ENCODE measurements around the gene MNX1. TPM values are rescaled to one million over a fixed set of nuclear protein-coding genes. Genes with fewer than 3 reads are reported as not detected.

MNX1 gene
- total and polyA plus RNA-seq, 4 donors: 0.08 TPM; not detected in 3

GRCh38 chr7:157035302-157035701 lies 24.8 kb upstream of the MNX1 start:
- H3K9me3 ChIP-seq (ENCODE audit: control insufficient read depth in 4 of 4, low read length in 3 of 4): peaks cover 0 to 7% (median 0%) of the 10 kb centered on the region in 4 donors
- peaks cover 0 to 3% (median 1%) of the 10 kb centered on the region in 4 donors for H3K27me3 ChIP-seq (ENCODE audit: control insufficient read depth in 4 of 4, insufficient read depth in 4 of 4, low read length in 3 of 4)
- no peak for DNase-seq (ENCODE audit: low spot score)
- no peak overlapping the region for H3K9ac ChIP-seq (ENCODE audit: low read depth in 1 of 2, low read length in 2 of 2)
- no peak overlapping the region for H3K4me3 ChIP-seq (ENCODE audit: low read depth in 1 of 3, low read length in 3 of 3)
- no peak overlapping the region for H3K27ac ChIP-seq (ENCODE audit: low read depth in 1 of 2, low read length in 2 of 2)
- WGBS: 93% methylated on average over 8 of the region's 8 CpGs
- no peaks in the 10 kb centered on the region for H3K36me3 ChIP-seq (ENCODE audit: control insufficient read depth in 4 of 4, insufficient read depth in 3 of 4, low read depth in 1 of 4, low read length in 3 of 4)
- TF ChIP-seq EGR1 (IDR thresholded peaks at IDR 0.05; ENCODE audit: low read depth in 2 of 2) (no peak), RXRA (IDR thresholded peaks at IDR 0.05) (no peak), GABPA (IDR thresholded peaks at IDR 0.05 in 1 of 2, conservative IDR thresholded peaks at IDR 0.05 in 1 of 2) (no peak), YY1 (IDR thresholded peaks at IDR 0.05) (no peak), SP1 (IDR thresholded peaks at IDR 0.05) (no peak), ZBTB33 (IDR thresholded peaks at IDR 0.05) (no peak), FOXA2 (IDR thresholded peaks at IDR 0.05) (no peak), FOXA1 (IDR thresholded peaks at IDR 0.05) (no peak), NR2F2 (IDR thresholded peaks at IDR 0.05) (no peak), REST (IDR thresholded peaks at IDR 0.05) (no peak), HNF4A (conservative IDR thresholded peaks at IDR 0.05) (no peak)
- TF ChIP-seq, protein P1, sequence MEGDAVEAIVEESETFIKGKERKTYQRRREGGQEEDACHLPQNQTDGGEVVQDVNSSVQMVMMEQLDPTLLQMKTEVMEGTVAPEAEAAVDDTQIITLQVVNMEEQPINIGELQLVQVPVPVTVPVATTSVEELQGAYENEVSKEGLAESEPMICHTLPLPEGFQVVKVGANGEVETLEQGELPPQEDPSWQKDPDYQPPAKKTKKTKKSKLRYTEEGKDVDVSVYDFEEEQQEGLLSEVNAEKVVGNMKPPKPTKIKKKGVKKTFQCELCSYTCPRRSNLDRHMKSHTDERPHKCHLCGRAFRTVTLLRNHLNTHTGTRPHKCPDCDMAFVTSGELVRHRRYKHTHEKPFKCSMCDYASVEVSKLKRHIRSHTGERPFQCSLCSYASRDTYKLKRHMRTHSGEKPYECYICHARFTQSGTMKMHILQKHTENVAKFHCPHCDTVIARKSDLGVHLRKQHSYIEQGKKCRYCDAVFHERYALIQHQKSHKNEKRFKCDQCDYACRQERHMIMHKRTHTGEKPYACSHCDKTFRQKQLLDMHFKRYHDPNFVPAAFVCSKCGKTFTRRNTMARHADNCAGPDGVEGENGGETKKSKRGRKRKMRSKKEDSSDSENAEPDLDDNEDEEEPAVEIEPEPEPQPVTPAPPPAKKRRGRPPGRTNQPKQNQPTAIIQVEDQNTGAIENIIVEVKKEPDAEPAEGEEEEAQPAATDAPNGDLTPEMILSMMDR (IDR thresholded peaks at IDR 0.05; ENCODE audit: low read depth, low read length, missing input control): no peak
- no peaks in the 10 kb centered on the region for H3K4me1 ChIP-seq (ENCODE audit: control insufficient read depth in 4 of 4, insufficient read depth in 4 of 4, low read length in 3 of 4)

GRCh38 chr7:157033483-157034473 lies 23.3 kb upstream of the MNX1 start:
- Histone ChIP-seq H3K27ac (ENCODE audit: low read depth in 1 of 2, low read length in 2 of 2) (no peak overlapping the region), H3K27me3 (ENCODE audit: control insufficient read depth in 4 of 4, insufficient read depth in 4 of 4, low read length in 3 of 4) (peaks cover 0 to 4% (median 3%) of the 10 kb centered on the region in 4 donors), H3K4me3 (ENCODE audit: low read depth in 1 of 3, low read length in 3 of 3) (no peak overlapping the region), H3K9me3 (ENCODE audit: control insufficient read depth in 4 of 4, low read length in 3 of 4) (peaks cover 0 to 7% (median 0%) of the 10 kb centered on the region in 4 donors), H3K9ac (ENCODE audit: low read depth in 1 of 2, low read length in 2 of 2) (no peak overlapping the region), H3K36me3 (ENCODE audit: control insufficient read depth in 4 of 4, insufficient read depth in 3 of 4, low read depth in 1 of 4, low read length in 3 of 4) (no peaks in the 10 kb centered on the region), H3K4me1 (ENCODE audit: control insufficient read depth in 4 of 4, insufficient read depth in 4 of 4, low read length in 3 of 4) (no peaks in the 10 kb centered on the region)
- no peak for DNase-seq (ENCODE audit: low spot score)
- WGBS: 78% methylated on average over 23 of the region's 23 CpGs
- TF ChIP-seq FOXA2 (IDR thresholded peaks at IDR 0.05) (no peak), MAX (IDR thresholded peaks at IDR 0.05) (no peak), NR2F2 (IDR thresholded peaks at IDR 0.05) (no peak), FOXA1 (IDR thresholded peaks at IDR 0.05) (no peak), GABPA (IDR thresholded peaks at IDR 0.05 in 1 of 2, conservative IDR thresholded peaks at IDR 0.05 in 1 of 2) (no peak), TAF1 (conservative IDR thresholded peaks at IDR 0.05) (no peak), EGR1 (IDR thresholded peaks at IDR 0.05; ENCODE audit: low read depth in 2 of 2) (no peak), HNF4G (IDR thresholded peaks at IDR 0.05) (no peak), RAD21 (IDR thresholded peaks at IDR 0.05) (no peak), REST (IDR thresholded peaks at IDR 0.05) (no peak)
- TF ChIP-seq, protein P1 (IDR thresholded peaks at IDR 0.05; ENCODE audit: low read depth, low read length, missing input control): no peak

Measured in liver (tissue), 9 donors.